HG03575 (cell line): ENCODE data around the gene KIF15.

Experiments used
- ATAC-seq: cut with Tn5 transposase; IDR thresholded peaks from one replicate; pipeline ENCODE4 v1.9.1; 2021; ENCODE audit not compliant: unreplicated experiment, insufficient number of reproducible peaks, low FRiP score; ENCODE audit errors: extremely low read depth

Gene KIF15

DNA sequence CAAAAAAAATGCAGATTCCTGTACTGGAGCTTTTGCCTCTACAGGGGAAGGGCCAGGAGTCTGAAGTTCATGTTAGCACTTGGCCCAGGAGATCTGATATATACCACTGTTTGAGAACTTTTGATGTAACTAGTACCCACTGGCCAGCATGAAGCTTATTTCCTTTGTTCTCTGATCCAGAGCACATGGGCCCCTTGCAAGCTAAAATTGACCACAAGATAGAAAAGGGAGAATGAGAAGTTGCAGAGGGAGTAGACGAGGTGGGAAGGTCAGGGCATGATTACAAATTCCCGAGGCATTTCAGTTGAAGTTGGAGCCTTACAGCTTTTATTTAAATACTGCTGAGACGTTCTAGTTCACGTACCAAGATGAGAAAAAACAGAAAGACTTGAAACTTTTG is 141.0 kb downstream of the KIF15 start:
- no peak for ATAC-seq
